ENCODE data around the gene GCDH. TPM values are rescaled to one million over a fixed set of nuclear protein-coding genes. Genes with fewer than 3 reads are reported as not detected.
"Not testable (repeated sequence)": the region's sequence is repeated elsewhere in the genome, so short reads cannot be mapped to it uniquely, and the experiment has no call there.

The GCDH gene
- total RNA-seq, 2 experiments from 2014 or later, result 36.3 to 38.3 TPM

GRCh38 chr19:12888006-12888603, 2.9 kb upstream of the GCDH start:
- Mint-ChIP-seq H3K4me3 (no peak overlapping the region), H3K4me1 (ENCODE audit: low read depth) (peaks cover 27% of the 10 kb centered on the region), H3K27me3 (ENCODE audit: low read depth) (no peaks in the 10 kb centered on the region), H3K27ac (no peak overlapping the region), H3K36me3 (ENCODE audit: low read depth) (peaks cover under 1% of the 10 kb centered on the region), H3K9me3 (peaks cover 7% of the 10 kb centered on the region)
- CTCF ChIA-PET, result interaction anchor here (0.5 to 2.1 kb wide), 4 partner anchors 75 to 209 kb away, joined by 4 to 10 read pairs (median 4); no protein-coding TSS in a partner anchor
- DNase-seq, result no peak
- intact Hi-C loops (cut with micrococcal nuclease), result no loop called here

GRCh38 chr19:12890299-12890786, 617 bp upstream of the GCDH start:
- Mint-ChIP-seq H3K4me3 (peak overlapping the region; percentile 93), H3K27ac (peak overlapping the region; percentile 73), H3K4me1 (ENCODE audit: low read depth) (peaks cover 25% of the 10 kb centered on the region)
- H3K27me3 Mint-ChIP-seq (ENCODE audit: low read depth); H3K9me3 Mint-ChIP-seq; DNase-seq; H3K36me3 Mint-ChIP-seq (ENCODE audit: low read depth): not testable (repeated sequence)
- intact Hi-C loops (cut with micrococcal nuclease), result loop anchor here (2.0 kb wide), 1 partner anchor 28 kb away; the partner anchor contains the start of gene SYCE2
- CTCF ChIA-PET, result interaction anchor here (0.6 to 1.9 kb wide), 4 partner anchors 65 to 144 kb away, joined by 3 to 11 read pairs (median 4); no protein-coding TSS in a partner anchor

GRCh38 chr19:12891553-12892021, 627 bp downstream of the GCDH start:
- peaks cover 8% of the 10 kb centered on the region for H3K36me3 Mint-ChIP-seq (ENCODE audit: low read depth)
- H3K27me3 Mint-ChIP-seq (ENCODE audit: low read depth), result no peaks in the 10 kb centered on the region
- peak overlapping the region; percentile 93 for H3K4me3 Mint-ChIP-seq
- CTCF ChIA-PET, result interaction anchor here (0.6 kb wide), 1 partner anchor 61 kb away, joined by 3 read pairs; no protein-coding TSS in a partner anchor
- peak overlapping the region; percentile 73 for H3K27ac Mint-ChIP-seq
- H3K9me3 Mint-ChIP-seq, result no peaks in the 10 kb centered on the region
- DNase-seq, result no peak
- peaks cover 22% of the 10 kb centered on the region for H3K4me1 Mint-ChIP-seq (ENCODE audit: low read depth)
- intact Hi-C loops (cut with micrococcal nuclease), result loop anchor here (1.0 to 2.0 kb wide), 2 partner anchors 27 to 47 kb away; partner anchors contain the start of genes CALR and SYCE2

DNA sequence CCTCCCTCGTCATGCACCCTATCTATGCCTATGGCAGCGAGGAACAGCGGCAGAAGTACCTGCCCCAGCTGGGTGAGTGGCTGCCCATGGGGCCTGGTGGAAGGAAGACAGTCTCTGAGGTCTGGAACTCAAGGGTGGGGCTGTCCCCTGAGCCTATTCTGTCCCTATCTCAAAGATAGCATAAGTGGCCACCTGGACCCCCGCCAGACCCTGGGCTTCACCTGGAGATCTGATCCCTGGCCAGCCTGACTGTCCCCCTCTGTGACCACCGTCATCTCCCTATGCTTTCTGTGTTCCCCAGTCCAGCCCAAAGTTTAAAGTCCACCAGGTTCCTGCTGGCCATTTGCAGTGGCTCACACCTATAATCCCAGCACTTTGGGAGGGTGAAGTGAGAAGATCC, 2.6 kb downstream of the GCDH start:
- peaks cover 22% of the 10 kb centered on the region for H3K4me1 Mint-ChIP-seq (ENCODE audit: low read depth)
- H3K9me3 Mint-ChIP-seq, result no peaks in the 10 kb centered on the region
- H3K4me3 Mint-ChIP-seq, result peak overlapping the region; percentile 43
- H3K36me3 Mint-ChIP-seq (ENCODE audit: low read depth), result peaks cover 11% of the 10 kb centered on the region
- H3K27ac Mint-ChIP-seq, result no peak overlapping the region
- intact Hi-C loops (cut with micrococcal nuclease), result no loop called here
- DNase-seq, result no peak
- CTCF ChIA-PET, result interaction anchor here (0.6 kb wide), 1 partner anchor 289 kb away, joined by 4 read pairs; no protein-coding TSS in a partner anchor
- H3K27me3 Mint-ChIP-seq (ENCODE audit: low read depth), result no peaks in the 10 kb centered on the region

GRCh38 chr19:12896460-12896859, 5.5 kb downstream of the GCDH start:
- Mint-ChIP-seq H3K27ac (no peak overlapping the region), H3K27me3 (ENCODE audit: low read depth) (no peaks in the 10 kb centered on the region), H3K36me3 (ENCODE audit: low read depth) (peaks cover 11% of the 10 kb centered on the region), H3K4me1 (ENCODE audit: low read depth) (peaks cover 13% of the 10 kb centered on the region), H3K4me3 (no peak overlapping the region), H3K9me3 (no peaks in the 10 kb centered on the region)
- intact Hi-C loops (cut with micrococcal nuclease), result no loop called here
- DNase-seq, result no peak
- CTCF ChIA-PET, result interaction anchor here (0.6 to 1.5 kb wide), 2 partner anchors 69 to 81 kb away, joined by 3 to 4 read pairs; no protein-coding TSS in a partner anchor

- no peak overlapping the region for H3K4me3 Mint-ChIP-seq
- peaks cover 5% of the 10 kb centered on the region for H3K36me3 Mint-ChIP-seq (ENCODE audit: low read depth)
- intact Hi-C loops (cut with micrococcal nuclease), result no loop called here
- H3K27me3 Mint-ChIP-seq (ENCODE audit: low read depth), result no peaks in the 10 kb centered on the region
- CTCF ChIA-PET, result interaction anchor here (0.8 to 1.1 kb wide), 2 partner anchors 17 to 162 kb away, joined by 3 read pairs; no protein-coding TSS in a partner anchor
- H3K27ac Mint-ChIP-seq, result no peak overlapping the region
- no peak for DNase-seq
- H3K9me3 Mint-ChIP-seq, result no peaks in the 10 kb centered on the region
- H3K4me1 Mint-ChIP-seq (ENCODE audit: low read depth), result no peaks in the 10 kb centered on the region
Measured at GRCh38 chr19:12899891-12900518, 9.0 kb downstream of the GCDH start.

- Mint-ChIP-seq H3K27me3 (ENCODE audit: low read depth) (no peaks in the 10 kb centered on the region), H3K4me3 (no peak overlapping the region), H3K4me1 (ENCODE audit: low read depth) (no peaks in the 10 kb centered on the region), H3K36me3 (ENCODE audit: low read depth) (peaks cover 2% of the 10 kb centered on the region), H3K9me3 (no peaks in the 10 kb centered on the region), H3K27ac (no peak overlapping the region)
- DNase-seq, result no peak
- CTCF ChIA-PET, result interaction anchor here (0.6 to 2.1 kb wide), 4 partner anchors 22 to 149 kb away, joined by 3 to 7 read pairs (median 4); no protein-coding TSS in a partner anchor
- intact Hi-C loops (cut with micrococcal nuclease), result no loop called here
Measured at GRCh38 chr19:12907166-12907565, 16.2 kb downstream of the GCDH start.

GRCh38 chr19:12912571-12912970, 21.6 kb downstream of the GCDH start:
- Mint-ChIP-seq H3K4me1 (ENCODE audit: low read depth) (peaks cover 22% of the 10 kb centered on the region), H3K36me3 (ENCODE audit: low read depth) (peaks cover 2% of the 10 kb centered on the region), H3K9me3 (no peaks in the 10 kb centered on the region), H3K4me3 (no peak overlapping the region), H3K27ac (no peak overlapping the region), H3K27me3 (ENCODE audit: low read depth) (no peaks in the 10 kb centered on the region)
- intact Hi-C loops (cut with micrococcal nuclease), result no loop called here
- CTCF ChIA-PET, result interaction anchor here (0.8 to 2.0 kb wide), 4 partner anchors 14 to 147 kb away, joined by 3 to 7 read pairs (median 4); no protein-coding TSS in a partner anchor
- DNase-seq, result no peak

DNA sequence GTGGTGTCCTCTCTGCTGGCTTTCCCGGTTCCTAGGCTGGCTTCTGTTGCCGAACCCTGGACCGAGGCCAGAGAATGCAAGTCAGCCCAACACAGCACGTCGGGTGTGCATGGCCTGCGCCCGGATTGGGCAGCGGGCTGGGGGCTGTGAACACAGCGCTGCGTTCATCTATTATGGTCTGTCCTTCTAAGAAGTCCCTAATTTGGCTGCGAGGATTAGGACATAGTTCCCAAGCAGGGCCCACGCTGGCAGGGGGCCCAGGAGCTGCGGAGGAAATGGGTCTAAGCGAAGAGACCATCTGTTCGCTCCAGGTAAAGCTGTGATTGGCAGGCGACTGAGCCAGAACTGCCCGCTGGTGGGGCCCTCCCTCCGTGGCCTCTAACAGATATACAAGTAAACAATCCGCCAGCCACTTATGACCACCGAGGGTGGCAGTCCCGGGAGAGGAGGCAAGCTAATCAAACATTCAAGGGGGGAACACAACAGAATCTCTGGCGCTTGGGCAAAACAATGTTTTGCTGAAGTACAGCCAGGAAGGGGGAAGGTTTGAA, 22.1 kb downstream of the GCDH start:
- peaks cover 22% of the 10 kb centered on the region for H3K4me1 Mint-ChIP-seq (ENCODE audit: low read depth)
- CTCF ChIA-PET, result interaction anchor here (0.8 to 2.0 kb wide), 6 partner anchors 14 to 147 kb away, joined by 3 to 8 read pairs (median 5); no protein-coding TSS in a partner anchor
- intact Hi-C loops (cut with micrococcal nuclease), result no loop called here

DNA sequence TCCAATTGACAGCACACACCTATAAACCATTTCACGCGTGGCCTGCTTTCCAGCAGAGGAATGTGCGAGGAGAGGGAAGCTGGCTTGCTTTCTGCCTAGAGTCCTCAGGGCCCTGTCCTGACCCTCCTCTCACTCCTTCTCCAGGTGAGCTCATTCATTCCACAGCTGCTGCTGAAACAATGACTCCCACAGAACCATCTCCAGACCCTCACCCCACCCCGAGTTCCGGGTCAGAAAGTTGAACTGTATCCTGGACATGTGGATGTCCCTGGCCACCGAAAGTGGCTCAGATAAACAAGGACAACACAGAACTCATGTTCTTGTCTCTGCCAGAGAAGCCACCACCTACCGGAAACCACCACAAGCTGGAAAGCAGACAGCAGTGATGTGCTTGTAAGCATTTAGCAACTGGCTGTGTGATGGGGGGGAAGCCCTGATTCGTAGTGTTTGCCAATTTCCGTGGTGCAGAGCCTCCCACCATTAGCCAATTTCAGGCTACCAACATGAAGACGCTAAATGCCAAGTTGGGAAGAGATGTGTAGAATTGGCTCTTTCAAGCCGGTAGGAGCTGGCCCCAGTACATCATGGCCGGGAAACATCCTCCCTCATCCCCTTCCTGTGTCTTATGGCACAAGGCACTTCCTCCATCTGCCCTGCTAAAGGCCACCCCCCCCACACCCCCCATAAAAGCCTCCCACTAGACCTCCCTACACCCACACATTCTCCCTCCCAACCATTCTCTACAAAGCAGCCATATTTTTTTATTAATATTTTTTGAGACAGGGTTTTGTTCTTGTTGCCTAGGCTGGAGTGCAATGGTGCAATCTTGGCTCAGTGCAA, 23.1 kb downstream of the GCDH start:
- H3K9me3 Mint-ChIP-seq, result peaks cover 1% of the 10 kb centered on the region

More for the DNA sequence above, 22.1 kb downstream of the GCDH start:
- no peaks in the 10 kb centered on the region for H3K27me3 Mint-ChIP-seq (ENCODE audit: low read depth)
- H3K4me3 Mint-ChIP-seq, result no peak overlapping the region
- no peak for DNase-seq
- H3K9me3 Mint-ChIP-seq, result no peaks in the 10 kb centered on the region
- no peak overlapping the region for H3K27ac Mint-ChIP-seq
- peaks cover 2% of the 10 kb centered on the region for H3K36me3 Mint-ChIP-seq (ENCODE audit: low read depth)

GRCh38 chr19:12915860-12916259, 24.9 kb downstream of the GCDH start:
- intact Hi-C loops (cut with micrococcal nuclease); H3K4me3 Mint-ChIP-seq; H3K27me3 Mint-ChIP-seq (ENCODE audit: low read depth); H3K9me3 Mint-ChIP-seq; H3K27ac Mint-ChIP-seq; DNase-seq; H3K36me3 Mint-ChIP-seq (ENCODE audit: low read depth): not testable (repeated sequence)
- peaks cover 37% of the 10 kb centered on the region for H3K4me1 Mint-ChIP-seq (ENCODE audit: low read depth)
- CTCF ChIA-PET, result interaction anchor here (0.8 kb wide), 1 partner anchor 34 kb away, joined by 5 read pairs; no protein-coding TSS in a partner anchor

More for the DNA sequence above, 23.1 kb downstream of the GCDH start:
- DNase-seq, result peak; percentile 79
- peak overlapping the region; percentile 88 for H3K27ac Mint-ChIP-seq
- peaks cover 2% of the 10 kb centered on the region for H3K36me3 Mint-ChIP-seq (ENCODE audit: low read depth)
- H3K27me3 Mint-ChIP-seq (ENCODE audit: low read depth), result no peaks in the 10 kb centered on the region
- intact Hi-C loops (cut with micrococcal nuclease), result no loop called here
- peak overlapping the region; percentile 45 for H3K4me3 Mint-ChIP-seq
- H3K4me1 Mint-ChIP-seq (ENCODE audit: low read depth), result peaks cover 31% of the 10 kb centered on the region
- CTCF ChIA-PET, result interaction anchor here (1.0 to 2.0 kb wide), 4 partner anchors 10 to 148 kb away, joined by 3 to 8 read pairs (median 6); no protein-coding TSS in a partner anchor
